Hematopoietic multipotent progenitor cell treated with erythropoietin and hydrocortisone succinate and interleukin-3 and kit ligand, for 17 days (in vitro differentiated cells): ENCODE results near the gene EVX2.

Experiments used
- DNase-seq: peaks from one replicate; pipeline ENCODE4 v3.0.0-alpha.2; 2015; ENCODE audit warnings: low spot score

EVX2 gene

DNA sequence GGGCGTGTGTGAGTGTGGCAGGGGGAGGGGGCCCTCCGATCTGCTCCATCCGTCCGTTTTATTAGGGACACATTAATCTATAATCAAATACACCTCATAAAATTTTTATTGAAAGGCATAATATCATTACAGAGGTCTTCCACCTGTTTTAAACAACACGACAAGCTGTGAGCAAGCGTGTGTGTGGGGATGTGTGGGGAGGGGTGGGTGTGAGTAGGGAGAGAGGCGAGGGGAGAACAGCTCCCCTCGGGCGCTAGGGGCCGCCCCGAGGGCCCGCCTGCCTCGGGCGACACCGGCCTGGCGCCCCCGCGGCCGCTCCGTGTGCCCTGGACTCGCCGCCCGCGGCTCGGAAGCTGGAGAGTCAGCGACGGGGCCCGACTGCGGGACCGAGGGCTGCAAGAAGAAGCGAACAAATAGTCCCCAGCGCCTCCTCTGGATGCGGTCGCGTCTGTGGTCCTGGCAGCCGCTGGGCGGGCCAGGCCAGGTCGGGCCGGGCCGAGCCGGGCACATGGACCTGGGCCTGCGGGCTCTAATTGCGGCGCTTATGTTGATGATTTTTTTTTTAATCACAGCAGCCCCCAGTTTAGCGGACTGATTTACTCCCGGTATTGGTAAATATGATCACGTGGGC, 38.4 kb upstream of the EVX2 start:
- no peak for DNase-seq

DNA sequence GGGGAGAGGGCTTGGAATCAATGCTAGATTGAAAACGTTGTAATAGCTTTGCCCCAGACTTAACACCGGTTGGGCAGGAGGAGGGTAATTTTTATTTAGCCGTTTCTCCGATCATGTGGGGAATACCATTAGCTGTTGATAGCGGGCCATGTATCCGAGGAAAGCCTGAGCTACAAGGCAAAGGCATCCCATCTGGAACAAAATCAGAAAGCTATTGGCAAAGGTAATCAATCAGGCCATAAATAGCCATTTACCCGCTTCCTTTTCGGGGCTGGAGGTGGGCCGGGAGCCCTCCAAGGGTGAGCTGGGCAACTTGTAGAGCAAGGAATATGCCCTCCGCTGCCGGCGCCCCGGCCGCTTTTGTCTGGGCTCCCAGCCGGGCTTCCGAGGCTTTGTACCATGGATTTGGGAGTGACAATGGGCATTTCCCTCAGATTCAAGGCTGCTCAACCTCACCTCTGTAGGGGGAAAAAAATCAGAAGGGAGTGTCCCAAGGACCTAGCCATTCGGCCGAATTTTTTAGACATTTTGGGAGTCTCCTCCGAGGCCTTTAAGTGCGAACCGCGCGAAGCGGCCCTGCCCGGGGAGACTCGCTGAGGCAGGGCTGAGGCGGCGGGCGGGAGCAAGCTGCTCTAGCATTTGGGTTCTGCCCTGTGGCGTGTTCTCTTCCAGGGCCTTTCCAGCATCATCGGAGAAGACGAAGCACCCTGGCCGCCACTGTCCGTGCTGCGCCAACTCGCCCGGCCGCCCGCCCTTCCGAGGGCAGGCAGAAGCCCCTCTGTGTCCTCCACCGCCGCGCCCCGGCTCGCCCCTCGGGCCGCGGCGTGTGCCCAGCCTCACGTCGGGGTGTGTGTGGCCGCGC, 37.7 kb upstream of the EVX2 start:
- no peak for DNase-seq

DNA sequence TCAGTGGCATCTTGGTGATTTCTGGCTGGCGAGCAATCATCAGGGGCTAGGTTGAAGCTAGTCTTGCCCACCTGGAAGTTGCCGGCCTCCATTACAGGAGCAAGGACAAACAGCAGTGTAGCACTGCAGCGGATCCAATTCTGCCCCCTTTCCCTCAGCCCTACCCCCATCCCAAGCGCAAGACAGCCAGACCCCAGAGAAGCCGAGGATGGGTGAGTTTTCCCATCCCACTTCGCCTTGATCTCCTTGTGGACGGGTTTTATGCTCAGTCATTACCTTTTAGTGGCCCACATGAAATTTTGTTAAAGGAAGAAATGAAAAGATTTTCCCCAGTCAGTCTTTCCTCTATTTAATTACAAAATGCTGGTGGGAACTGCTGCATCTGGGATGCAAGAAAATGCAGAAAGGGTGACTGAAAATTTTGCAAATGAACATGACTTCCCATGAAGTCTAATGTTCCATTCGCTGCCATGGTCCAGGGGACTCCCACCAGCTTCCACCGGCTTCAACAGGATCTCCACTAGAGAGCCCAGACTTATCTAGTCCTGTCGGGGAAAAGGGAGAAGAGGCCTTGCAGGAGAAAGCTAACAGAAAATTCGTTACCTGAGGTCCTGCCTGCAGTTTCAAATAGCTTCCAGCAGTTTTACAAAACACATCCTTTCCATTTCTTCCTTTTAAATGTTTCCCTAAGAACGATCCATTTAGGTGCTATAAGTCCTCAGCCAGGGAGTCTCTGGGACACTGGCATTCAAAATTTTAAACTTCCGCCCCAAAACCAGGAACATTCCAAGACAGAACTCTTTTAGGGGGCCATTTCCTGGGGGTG, 36.8 kb upstream of the EVX2 start:
- no peak for DNase-seq

- DNase-seq, result peak; percentile 18
These were observed 35.0 kb upstream of the EVX2 start for GRCh38 chr2:176118601-176119339.

DNA sequence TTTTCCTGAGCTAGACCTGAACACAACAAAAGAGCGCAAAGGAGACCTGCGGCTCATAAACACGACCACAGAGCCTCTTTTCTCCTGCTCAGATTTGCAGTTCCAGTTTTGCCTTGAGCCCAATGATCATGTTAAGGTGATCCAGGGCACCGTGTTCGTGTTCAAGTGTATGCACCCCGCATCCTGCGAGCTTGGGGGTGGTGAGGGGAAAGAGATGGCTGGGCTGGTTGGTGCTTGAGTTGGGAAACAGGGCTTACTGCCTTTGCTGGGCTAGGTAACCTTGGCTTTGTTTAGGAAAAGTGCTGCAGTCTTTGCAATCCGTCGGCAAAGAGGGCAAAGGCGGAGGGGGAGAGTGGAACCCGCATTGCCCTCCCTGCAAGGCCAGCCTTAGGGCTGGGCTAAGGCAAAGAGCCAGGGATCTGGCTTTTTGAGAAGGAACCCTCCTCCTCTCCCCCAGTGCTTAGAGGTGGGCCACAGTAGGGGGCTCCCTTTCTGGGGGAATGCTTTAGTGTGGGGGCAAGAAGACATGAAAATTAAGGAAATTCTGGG, 34.1 kb upstream of the EVX2 start:
- DNase-seq, result no peak

GRCh38 chr2:176117162-176117822, 33.5 kb upstream of the EVX2 start:
- no peak for DNase-seq

DNA sequence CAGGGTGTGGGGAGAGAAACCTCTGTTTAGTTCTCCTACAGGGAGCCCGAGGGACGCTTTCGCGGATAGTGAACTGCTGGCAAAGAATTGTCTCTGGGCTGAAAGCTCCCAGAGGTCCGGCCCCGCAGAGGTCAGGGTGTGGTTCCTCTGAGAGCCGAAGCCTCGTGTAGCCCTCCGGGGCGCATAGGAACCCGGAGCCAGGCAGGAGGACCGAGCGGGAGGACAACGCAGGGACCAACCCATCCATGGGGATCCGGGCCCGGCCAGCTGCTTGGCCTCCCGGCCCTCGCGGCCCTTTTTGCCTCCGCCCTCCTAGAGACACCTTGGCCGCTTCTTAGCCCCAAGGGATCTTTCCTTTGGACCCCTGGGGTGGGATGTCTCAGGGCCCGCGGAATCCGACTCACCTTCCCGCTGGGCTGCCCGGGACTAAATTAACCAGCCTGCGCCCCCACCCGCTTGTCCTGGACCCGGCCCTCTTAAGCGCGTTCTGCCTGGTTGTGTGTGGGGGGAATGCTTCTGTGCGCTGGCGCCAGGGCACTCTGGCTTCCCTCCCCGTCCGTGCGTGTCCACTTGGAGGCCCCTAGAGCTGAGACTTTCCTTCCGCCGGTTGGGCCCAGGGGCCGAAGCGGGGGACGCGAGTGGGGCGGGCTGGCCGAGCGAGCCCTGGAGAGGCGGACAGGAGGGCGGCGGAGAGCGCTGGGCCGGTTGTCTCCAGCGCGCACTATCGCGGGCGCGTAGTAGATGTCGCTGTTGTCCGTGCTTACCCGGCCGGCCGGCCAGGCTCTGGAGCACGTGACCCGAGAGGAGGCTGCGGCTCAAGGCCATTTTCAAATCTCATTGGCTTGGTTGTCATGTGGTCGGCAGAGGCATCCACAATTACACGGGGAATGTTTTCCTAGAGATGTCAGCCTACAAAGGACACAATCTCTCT, 32.4 kb upstream of the EVX2 start, which contains the start of gene HOXD10:
TSS of gene HOXD10 (plus strand) at position 896 of the 931 bp plus-strand sequence. CDS start 56 bp downstream, outside the sequence.
- no peak for DNase-seq

GRCh38 chr2:176114930-176115625, 31.3 kb upstream of the EVX2 start:
- no peak for DNase-seq

DNA sequence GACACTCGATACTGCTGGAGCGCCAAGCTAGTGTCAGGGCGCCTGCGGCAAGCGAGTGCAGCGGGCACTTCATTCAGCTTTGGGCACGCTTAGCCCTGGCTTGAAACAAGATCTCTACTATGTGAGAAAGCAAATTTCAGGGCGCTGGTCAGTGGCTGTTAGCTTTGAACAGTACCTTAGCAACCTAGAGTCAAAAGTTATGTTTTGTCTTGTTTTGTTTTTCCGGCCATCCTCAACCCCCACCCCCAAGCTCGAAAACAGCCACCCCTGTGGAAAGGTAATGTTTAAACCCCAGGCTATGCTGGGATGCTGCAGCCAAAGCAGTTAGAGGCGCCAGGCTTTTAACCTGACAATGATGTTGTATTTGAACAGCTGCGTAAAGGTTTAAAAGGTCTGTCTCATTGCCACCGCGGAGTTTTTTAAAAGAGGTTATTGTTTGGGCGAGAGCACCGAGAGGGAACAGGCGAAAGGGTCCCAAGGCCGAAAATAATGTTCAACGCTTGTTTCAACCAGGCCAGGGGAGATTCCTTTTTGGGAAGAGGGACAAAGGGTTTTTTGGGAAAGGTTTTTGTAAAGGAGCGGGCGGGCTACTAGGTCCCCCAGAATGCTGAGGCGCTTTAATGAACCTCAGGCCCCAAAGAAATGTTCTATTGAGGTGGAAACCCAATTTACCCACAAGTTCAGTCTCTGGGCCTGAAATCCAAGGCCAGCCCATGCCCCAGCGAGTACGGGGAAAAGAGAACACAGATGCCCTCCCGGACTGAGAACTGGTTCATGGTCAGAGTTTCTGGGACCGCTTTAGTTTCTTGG, 30.6 kb upstream of the EVX2 start:
- DNase-seq, result no peak

DNA sequence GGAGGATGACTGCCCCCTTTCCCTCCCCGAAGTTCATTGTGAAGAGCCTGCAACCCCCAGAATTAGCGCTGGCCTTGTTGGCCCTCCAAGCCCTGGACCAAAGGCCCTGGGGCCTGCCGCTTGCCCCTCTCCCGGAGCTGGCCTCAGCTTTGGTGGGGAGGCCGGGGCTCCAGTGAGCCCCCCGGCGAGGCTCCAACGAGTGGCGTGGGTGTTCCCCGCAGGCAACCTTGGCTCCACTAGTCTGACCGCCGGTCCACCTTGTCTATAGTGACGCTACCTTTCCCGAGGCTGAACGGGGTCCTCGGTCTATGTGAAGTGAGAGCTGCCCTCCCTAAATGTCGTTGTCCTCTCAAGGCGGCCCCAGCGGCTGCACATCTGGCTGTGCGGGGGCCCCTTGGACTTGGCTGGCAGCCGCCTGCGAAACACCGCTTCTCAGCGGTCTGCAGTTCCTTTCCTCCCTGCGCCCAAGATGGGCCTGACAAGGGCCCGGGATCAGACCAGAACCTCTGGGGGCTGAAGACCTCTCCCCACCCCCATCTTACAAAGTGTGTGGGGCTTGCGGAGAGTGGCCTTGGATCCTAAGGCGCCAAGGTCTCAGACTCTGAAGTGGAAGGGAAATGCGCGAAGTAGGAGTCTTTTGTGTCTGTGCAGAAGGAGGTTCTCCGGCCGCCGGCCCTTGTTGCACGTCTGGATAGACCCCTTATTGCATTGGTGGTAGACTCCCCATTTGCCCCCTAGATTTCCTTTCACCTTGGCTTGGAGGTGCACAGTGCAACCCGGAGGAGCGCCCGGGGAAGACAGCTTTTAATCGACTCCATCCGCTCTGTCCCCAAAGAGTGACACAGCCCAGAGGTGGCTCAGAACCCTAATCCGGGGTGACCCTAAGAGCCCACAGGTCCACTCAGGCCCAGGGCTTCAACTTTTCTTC, 28.9 kb upstream of the EVX2 start:
- DNase-seq, result no peak

GRCh38 chr2:176111846-176112374, 28.1 kb upstream of the EVX2 start:
- no peak for DNase-seq

DNA sequence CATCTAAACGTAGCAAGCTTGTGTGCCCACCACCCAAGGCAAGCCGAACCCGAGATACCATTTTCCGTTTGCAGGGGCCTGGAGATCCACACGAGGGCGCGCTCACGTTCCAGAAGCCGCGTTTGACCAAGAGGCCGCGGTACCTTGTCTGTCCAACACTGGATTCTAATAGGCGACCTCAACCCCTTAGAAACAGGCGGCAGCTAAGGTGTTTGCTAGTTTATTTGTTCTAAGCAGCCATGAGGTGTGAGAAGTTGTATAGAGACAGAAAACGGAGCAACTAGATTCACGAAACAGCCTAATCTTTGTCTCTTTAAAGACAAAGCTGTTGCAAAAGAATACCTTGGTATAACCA, 27.5 kb upstream of the EVX2 start:
- no peak for DNase-seq

DNA sequence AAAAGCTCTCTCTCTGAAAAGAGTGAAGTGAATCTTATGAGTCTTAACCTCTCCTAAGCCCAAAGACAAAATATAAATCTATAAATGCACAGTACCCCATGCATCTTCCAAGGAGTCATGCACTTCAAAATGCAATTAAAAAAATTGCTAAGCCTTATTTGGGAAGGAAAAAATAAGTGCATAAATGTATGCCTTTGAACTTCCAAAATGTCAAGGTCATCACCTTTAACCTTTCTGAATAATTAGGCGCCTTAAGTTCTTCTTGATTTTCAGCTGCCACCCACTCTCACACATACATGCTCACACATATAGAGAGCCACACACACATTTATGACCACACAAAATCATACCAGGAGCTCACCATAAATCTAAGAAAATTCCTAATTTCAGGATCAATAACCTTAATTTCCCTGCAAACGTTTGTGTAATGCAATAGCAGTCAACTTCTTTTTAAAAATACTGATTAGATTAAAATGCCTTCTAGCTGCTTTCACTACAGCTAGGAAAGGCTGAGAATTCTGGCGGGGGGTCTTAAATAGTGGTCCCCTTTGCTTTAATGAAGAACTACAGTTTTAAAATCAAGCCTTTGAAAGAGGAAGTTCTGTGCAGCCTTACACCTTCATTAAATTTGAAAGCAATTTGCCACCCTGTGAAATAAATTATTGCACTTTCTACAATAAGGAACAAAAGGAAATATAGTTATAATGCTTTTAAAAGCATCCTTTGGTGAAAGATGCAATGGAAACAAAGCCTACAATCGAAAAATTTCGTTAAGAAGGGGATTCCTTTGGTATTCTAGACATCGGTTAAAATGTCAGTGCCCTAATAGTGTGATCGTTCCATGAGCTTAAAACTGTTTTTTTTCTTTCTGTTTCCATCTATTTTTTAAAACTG, 26.9 kb upstream of the EVX2 start:
- DNase-seq, result no peak

DNA sequence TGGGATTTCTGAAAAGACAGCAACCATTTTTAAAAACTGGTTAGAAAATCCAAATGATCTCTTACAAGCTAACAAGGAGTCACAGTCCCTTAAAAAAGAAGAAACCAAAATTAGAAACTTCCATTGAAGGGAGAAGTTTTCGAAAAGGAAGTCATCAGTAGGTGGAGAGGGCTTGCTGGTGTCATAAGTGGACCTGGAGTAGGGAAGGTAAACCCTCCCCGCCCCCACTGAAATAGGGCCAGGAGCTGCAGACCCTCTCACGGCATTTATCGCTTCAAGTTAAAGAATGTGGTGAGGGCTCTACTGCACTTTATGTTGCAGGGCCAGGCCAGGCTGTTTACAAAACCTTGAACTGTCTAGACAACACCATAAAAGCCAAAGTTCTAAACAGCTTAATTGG, 26.2 kb upstream of the EVX2 start:
- DNase-seq, result no peak

DNA sequence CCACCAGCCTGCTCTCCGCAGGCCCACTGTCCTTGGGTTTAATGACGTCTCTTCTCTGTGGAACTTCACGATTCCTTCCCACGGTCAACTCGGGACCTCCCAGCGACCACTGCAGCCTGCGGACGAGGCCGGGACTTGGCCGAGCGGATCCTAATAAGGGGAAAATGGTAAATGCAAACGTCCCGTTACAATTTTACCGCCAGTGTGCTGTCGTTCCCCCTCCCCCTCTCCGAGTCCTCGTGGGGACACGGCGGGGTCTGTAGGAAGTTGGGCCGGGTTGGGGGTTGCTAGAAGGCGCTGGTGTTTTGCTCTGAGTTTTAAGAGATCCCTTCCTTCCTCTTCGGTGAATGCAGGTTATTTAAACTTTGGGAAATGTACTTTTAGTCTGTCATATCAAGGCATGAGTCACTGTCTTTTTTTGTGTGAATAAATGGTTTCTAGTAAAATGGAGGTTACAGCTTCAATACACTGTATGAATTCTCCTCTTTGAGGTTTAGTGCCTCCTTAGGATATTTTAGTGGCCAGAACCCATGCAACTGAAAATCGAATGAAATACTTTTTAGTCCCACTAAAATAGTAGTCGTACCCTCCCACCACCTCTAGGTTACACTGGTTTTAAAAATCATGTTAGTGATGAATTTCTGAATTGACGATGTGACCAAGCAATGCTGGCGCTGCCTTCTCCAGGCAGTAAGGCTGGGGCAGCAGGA, 25.6 kb upstream of the EVX2 start:
- no peak for DNase-seq
